Erythroblast (primary cell): ENCODE results near the gene MBLAC1.

Source experiments
- GATA1 ChIP-seq: IDR thresholded peaks from 2 replicates; pipeline ENCODE4 v1.6.1; 2011; ENCODE audit warnings: low read depth, mild to moderate bottlenecking, control low read depth, low read length, moderate library complexity
- POLR2A ChIP-seq: IDR thresholded peaks from 2 replicates; pipeline ENCODE4 v1.6.1; 2011; ENCODE audit warnings: mild to moderate bottlenecking, low read length

DNA sequence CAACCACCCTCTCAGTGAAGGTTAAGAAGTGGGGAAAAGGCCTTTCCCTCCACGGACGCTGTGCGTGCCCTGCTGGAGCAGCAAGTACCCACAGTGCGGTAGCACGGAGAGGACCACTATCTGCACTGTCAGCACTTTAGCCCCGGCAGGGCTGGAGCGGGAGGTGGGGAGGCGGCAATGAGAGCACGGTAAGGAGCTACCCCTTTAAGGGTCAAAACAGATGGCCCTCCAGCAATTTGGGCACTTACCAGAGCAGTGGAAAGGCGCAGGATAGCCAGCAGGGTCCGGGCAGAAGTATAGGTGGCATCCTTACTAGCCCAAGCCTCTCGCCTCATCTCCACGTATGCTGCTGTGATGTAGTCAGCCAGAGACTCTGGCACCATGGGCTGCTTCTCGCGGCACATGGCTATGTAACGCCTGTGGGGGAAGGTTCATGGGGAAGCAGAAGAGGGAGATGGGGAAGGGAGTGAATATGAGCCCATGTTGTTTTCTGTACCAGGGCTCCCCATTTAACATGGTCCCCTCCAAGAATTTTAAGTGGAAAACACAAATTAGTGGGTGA is 32.8 kb upstream of the MBLAC1 start:
- TF ChIP-seq POLR2A = peak; percentile 38
- TF ChIP-seq GATA1 = no peak
